GM21515 (cell line): ENCODE results near the gene SMIM45.

ENCODE experiments used
- ATAC-seq: cut with Tn5 transposase; IDR thresholded peaks from one replicate; pipeline ENCODE4 v1.9.1; 2021; ENCODE audit not compliant: unreplicated experiment

SMIM45 gene

GRCh38 chr22:41951898-41952474, at the start of gene SMIM45:
SMIM45 (plus strand) TSS chr22:41952150.
- no peak for ATAC-seq

- no peak for ATAC-seq
These were observed 49.0 kb upstream of the SMIM45 start for GRCh38 chr22:41902932-41903421.

GRCh38 chr22:41904450-41905410, 47.2 kb upstream of the SMIM45 start:
- no peak for ATAC-seq

- ATAC-seq, result no peak
These were observed 46.3 kb upstream of the SMIM45 start for GRCh38 chr22:41905411-41906202.

- no peak for ATAC-seq
These were observed 45.1 kb upstream of the SMIM45 start for GRCh38 chr22:41906822-41907221.

- ATAC-seq, result no peak
These were observed 44.2 kb upstream of the SMIM45 start for GRCh38 chr22:41907436-41908401.

GRCh38 chr22:41908411-41909309, 43.3 kb upstream of the SMIM45 start:
- ATAC-seq, result no peak

- ATAC-seq, result no peak
These were observed 42.5 kb upstream of the SMIM45 start for GRCh38 chr22:41909310-41910049.

- ATAC-seq, result no peak
These were observed 41.6 kb upstream of the SMIM45 start for GRCh38 chr22:41910050-41911000.

- no peak for ATAC-seq
These were observed 40.8 kb upstream of the SMIM45 start for GRCh38 chr22:41911001-41911611.

GRCh38 chr22:41912338-41913039, 39.5 kb upstream of the SMIM45 start:
- ATAC-seq, result no peak

GRCh38 chr22:41913040-41913719, 38.8 kb upstream of the SMIM45 start:
- ATAC-seq, result no peak

- no peak for ATAC-seq
These were observed 38.0 kb upstream of the SMIM45 start for GRCh38 chr22:41913842-41914534.

GRCh38 chr22:41914611-41915034, 37.3 kb upstream of the SMIM45 start:
- no peak for ATAC-seq
